Hypothalamus (tissue), 51 donors: ENCODE measurements around the gene SCN4B.

Source experiments
- DNase-seq, 51 donors: peaks; one replicate each; lab custom pipeline; 2025; lab: John Stamatoyannopoulos, UW

SCN4B gene

GRCh38 chr11:118106789-118107335, 45.8 kb downstream of the SCN4B start:
- no peak for DNase-seq

DNA sequence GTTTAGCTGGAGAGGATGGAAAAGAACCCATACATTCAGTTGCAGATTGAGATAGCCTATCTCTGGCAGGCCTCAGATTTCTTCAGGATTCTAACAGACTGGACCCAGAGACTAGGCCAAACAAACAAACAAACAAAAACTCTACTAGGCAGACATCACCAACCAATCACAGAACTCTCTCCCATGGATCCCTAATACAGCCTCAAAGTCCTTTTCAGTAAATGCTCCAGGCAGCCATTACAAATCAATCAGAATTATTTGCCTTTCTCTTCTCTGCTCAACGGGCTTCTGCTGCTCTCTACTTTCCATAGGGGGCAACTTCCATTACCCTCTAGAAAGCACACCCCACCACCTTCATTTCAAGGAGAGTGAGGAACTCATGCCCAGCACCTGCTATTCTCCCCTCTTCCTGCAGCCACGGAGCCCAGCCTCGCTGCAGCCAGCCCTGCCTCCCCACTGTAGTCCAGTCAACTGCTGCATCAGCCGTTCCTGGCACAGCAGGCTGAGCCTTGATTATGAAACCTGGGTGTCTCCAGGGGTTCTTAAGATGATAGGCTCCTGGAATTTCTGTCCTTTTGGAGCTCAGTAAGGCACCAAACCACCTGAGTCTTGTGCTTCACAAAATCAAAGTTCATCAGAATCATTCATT, 46.8 kb downstream of the SCN4B start:
- no peak for DNase-seq

DNA sequence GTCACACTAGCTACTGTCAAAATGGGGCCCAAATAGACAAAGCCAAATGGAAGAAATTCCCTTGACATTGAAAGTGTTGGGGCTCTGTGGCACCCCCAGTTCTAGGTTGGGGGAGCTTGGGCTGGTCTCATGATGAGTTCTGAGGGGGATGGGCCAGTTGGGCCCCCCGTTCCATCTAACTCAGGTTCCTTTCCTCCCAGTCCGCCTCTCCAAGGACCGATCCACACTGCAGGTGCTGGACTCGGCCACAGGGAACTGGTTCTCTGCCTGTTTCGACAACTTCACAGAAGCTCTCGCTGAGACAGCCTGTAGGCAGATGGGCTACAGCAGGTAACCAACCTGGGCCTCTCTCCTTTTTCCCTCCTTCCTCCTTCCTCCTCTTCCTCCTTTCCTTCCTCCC, 48.1 kb downstream of the SCN4B start:
- no peak for DNase-seq

- DNase-seq = no peak
Measured at GRCh38 chr11:118102721-118103261, 49.8 kb downstream of the SCN4B start.

DNA sequence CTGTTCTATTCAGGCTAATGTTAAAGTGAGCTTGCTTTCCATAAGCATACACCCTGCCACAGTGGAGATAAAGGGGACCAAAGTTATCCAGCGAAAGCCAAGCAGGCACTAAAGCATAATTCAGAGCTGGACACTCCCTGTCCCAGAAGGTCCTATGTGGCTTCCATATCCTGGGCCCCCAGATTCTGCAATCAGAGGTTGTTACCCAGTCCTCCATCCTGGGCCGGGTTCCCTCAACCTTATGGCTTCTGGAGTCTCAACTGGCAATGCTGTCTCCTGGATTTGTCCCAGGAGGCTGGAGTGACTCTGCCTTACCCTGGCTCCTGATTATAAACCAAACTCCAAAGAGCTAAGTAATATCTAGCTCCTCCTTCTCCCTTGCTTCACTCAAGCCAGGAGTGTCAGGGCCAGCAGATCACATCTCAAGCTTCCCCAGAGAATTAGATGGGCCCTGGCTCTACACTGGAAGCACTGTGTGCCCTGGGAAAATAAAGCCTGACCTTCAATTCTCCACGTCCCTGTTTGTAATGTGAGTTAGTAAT, 51.9 kb downstream of the SCN4B start:
- DNase-seq = no peak

GRCh38 chr11:118099838-118100556, 52.6 kb downstream of the SCN4B start:
- DNase-seq = no peak

DNA sequence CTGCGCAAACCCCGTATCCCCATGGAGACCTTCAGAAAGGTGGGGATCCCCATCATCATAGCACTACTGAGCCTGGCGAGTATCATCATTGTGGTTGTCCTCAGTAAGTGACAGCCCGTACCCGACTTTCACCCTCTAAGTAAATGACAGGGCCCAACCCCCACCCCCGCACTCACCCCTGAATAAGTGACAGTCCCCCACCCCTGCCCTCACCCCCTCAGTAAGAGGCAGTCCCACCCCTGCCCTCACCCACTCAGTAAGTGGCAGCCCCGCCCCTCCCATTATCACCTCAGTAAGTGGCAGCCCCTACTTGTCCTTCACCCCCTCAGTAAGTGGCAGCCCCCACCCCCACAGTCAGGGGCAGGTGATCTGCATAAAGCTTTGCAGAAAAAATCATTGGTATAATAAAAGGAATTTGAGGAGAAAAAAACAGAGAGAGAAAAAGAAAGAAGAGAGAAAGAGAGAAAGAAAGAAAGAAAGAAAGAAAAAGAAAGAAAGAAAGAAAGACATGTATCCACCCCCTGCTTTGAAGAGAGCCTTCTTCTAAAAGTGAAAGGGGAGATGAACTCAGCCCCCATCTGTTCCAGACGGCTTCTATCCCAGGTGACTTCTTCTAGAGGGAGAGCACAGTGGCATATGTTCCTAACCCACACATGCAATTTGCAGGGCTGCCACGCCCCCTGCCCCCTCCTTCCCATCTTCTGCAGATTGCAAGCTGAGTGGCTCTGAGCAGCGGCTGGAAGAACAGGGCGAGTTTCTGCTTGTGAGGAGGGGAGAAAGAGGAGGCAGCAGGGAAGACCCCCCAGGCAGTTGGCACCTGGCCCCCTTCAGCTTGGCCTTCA, 53.4 kb downstream of the SCN4B start:
- peak in 5 of 51 donors; percentile 8 to 70 (median 24) for DNase-seq

DNA sequence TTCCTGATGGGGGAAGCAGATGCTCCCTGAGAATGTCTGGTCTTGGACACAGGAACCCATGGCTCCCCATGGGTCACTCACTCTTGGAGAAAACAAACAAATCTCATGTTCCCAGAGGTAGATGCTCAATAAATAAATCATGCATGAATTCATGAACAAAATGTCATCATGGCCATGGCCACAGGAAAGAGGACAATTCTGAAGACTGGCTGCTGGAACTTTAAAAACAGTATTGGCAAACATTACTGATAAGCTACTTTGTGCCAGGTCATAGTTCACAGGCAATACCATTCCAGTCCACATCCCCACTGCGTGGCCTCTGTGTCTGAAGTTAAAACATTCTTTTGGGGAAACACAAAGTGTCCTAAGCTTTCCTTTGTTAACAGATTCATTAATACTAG, 56.7 kb downstream of the SCN4B start:
- DNase-seq = no peak

DNA sequence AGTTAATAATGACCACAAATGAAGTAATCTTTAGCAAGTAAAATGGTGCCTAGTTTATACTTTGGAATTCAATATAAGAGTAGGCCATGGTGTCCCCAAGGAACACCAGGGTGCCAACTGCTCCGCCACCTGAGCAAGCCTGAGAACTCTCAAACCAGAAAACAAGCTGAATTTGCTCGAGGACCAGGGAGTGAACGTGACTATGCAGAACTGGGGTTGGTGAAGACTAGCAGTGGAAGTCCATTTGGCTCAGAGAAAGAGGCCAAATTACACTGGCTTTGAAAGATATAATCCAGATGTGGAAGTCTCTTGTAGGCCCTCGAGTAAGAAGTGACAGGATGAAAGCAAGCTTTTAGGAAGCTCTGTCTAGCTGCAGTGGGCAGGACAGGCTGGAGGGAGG, 57.1 kb downstream of the SCN4B start:
- no peak for DNase-seq

GRCh38 chr11:118092907-118093571, 59.6 kb downstream of the SCN4B start:
- no peak for DNase-seq

DNA sequence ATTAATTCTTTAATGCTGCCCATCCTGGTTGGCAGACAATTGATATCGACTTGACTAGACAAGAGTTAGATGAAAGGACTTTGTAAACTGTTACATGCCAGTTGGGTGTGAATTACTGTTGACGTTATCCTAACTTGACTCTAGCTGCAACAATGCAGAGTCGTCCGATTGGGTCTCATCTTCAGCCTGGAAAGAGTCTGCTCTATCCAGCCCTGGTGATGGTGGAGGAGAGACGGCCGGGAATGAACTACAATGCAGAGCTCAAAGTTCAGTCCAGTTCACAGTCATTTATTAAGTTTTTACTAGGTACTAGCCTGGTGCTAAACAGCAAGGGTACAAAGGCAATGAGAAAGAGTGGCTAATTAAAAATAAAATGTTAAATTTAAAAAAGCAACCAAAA, 60.9 kb downstream of the SCN4B start:
- DNase-seq = no peak

- no peak for DNase-seq
Measured at GRCh38 chr11:118090545-118091162, 62.0 kb downstream of the SCN4B start.

DNA sequence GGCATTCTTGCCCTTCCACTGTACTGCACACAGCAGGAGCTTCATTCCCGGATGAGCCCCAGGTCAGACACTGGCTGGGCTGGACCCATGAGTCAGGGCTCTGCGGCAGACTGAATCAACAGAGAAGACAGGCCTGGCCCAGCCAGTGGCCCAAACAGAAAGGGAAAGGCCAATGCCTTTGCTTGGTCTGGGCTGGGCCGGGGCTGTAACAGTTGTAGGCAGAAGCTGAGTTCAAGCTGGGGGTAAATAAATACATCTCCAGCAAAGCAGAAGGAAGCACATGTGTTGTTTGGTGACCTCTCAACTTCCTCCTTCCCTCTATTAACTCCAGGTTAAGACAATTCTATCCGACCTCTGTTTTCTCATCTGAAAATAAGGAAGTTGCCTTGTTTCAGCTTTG, 64.1 kb downstream of the SCN4B start:
- DNase-seq = peak in 1 of 51 donors; percentile 10

DNA sequence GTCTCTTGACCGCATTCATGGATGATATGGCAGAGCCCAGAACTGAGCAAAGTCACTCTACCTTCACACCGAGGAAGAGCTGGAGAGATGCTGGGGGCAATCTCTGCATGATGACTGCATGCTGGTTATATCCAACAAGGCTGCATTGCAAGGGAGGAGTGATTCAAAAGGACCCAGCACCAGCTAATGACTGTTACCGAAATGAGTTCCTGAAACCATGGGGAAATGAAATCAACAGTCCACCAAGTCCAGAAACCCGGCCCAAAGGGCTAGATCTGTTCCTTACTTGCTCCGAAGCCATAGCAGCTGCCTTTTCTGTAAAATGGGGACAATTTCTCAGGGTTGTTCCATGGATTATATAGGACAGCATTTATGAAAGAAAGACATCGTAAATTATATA, 64.7 kb downstream of the SCN4B start:
- no peak for DNase-seq

GRCh38 chr11:118086913-118087768, 65.5 kb downstream of the SCN4B start, which contains the start of gene SMIM35:
SMIM35 (minus strand) TSS chr11:118086963; CDS start chr11:118086757, 206 bp downstream.
- no peak for DNase-seq

GRCh38 chr11:118084656-118085055, 68.0 kb downstream of the SCN4B start:
- no peak for DNase-seq

GRCh38 chr11:118084247-118084646, 68.4 kb downstream of the SCN4B start:
- DNase-seq = peak in 1 of 51 donors; percentile 44
